Activated CD4-positive, alpha-beta T cell treated with anti-CD3 and anti-CD28 coated beads for 1 hour (primary cell): ENCODE measurements around the gene PELI3.
A peak's percentile ranks its signal among the peaks of the same experiment; 100 is the strongest.

Source experiments
- DNase-seq: peaks from one replicate; pipeline ENCODE4 v3.0.0-alpha.2; 2020

PELI3 gene

GRCh38 chr11:66476173-66476840 lies 9.6 kb downstream of the PELI3 start:
- no peak for DNase-seq

DNA sequence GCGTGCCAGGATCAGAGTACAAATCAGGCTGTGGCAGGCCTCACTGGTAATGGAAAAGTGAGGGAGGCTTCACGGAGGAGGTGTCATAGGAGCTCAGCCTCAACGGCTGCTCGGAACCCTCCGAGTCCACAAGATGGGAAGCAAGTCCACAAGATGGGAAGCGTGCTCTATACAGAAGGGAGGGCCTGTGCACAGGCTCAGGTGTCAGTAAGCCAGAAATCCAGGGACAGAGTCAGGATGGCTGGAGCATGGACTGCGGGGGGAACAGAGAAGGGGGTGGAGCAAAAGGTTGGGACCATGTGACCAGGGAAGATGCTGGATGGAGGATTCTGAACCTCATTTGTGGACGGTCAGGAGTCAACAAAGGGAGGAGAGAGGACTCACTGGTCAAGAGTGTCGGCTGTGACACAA lies 10.1 kb downstream of the PELI3 start:
- DNase-seq = no peak

- no peak for DNase-seq
Measured at GRCh38 chr11:66477263-66478201, 10.8 kb downstream of the PELI3 start.

DNA sequence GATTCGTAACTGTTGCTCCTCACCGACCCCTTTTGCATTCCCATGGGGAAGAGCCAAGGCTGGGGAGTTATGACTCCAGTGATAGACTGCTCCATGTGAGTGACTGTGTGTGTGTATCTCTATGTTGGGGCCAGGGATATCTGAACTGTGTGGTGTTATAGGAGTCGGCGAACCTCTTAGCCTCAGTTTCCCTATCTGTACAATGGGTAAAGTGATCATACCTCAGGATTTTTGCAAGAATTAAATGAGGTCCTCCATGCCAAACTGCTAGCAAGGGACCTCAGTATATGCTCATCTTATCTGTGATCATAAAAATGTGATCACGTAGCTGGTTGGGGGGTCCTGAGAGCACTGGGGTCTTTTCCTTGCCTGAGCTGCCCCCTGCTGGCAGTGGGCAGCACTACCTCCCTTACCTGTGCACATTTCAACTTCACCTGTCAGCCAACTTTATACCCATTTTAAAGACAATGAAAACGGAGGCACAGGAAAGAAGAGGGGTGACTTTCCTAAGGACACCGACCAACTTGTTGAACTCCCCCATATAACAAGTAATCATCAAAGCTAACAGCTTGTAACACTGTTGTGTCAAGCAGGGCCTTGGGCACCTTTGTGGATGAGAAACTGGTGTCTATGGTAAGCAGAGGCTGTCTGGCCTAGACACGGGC lies 12.2 kb downstream of the PELI3 start:
- no peak for DNase-seq

- DNase-seq = no peak
Measured at GRCh38 chr11:66479394-66480116, 12.8 kb downstream of the PELI3 start.

DNA sequence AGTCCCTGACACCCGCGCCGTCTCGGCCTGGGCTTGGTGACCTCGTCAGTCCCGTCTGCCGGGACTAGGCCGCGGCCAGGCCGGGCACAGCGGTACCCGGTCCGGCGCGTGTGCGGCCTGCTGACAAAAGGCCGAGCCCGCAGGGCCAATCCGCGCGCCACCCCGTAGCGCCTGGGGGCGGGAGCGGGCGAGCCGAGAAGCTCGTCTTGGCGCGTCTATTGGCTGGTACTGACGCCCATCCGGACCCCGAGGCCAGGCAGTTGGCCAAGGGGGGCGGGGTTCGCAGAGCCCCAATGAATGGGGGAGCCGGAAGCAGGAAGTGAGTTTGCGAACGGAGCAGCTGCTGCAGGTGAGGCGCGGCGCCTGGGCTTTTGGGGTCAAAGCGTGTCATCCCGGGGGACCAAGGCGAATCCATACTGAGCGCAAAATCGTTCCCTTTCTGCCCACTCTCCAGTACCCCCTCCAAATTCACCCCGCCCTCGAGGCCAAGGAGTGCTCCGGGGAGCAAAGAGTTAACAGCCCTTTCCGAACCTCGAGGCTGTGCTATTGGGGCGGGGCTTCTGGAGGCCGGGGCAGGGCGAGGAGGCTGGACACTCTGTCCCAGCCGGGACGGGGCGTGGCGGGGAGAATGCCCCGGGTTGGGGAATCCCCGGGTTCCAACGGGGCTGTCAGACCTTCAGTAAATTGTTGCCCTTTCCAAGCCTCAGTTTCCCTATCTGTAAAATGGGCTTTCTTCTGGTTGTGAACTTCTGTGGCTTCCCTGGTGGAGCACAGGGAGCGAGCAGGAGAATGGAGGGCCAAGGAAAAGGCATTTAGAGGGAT lies 13.6 kb downstream of the PELI3 start, which contains the start of gene DPP3:
Gene DPP3 (plus strand): TSS at position 318 of the 822 bp plus-strand sequence. CDS start 1,767 bp downstream, outside the sequence.
- DNase-seq = peak; percentile 89

DNA sequence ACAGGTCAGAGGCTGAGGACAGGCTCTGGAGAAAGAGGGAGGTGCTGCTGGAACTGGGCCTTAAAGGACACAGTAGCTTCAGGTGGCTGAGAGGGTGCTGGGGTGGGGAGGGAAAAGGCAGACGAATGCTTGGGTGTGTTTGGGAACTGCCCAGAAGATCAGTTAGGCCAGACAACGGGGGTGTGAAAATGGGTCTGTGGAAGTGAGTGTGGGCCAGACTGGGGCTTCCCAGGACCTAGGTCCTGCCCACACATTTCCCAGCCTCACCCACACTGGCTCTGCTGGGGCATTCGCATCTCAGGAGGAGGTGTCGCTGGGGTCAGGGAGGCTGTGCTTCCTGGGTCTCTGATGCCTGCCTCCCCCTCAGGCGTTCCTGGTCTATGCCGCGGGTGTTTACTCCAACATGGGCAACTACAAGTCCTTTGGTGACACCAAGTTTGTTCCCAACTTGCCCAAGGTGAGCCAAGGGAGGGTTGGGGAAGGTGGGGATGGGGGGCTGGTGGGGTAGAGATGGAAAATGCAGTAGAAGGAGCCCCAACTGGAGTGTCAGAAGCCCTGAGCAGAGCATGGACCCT lies 18.2 kb downstream of the PELI3 start:
- no peak for DNase-seq

- no peak for DNase-seq
Measured at GRCh38 chr11:66488957-66489356, 22.3 kb downstream of the PELI3 start.

DNA sequence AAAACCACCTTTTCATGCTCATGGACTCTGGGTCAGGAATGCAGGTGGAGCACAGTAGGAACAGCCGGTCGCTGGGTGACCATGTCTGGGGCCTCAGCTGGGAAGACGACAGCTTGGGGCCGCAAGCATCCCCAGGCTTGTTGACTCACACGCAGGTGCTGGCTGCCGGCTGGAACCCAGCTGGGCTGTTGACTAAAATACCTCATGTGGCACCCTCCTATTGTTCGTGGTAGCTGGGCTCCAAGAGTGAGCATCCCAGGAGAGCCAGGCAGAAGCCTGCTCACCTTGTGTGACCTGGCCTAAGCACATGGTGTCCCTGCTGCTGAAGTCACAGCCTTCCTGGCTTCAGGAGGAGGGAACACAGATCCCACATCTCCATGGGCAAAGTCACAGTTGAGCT lies 22.9 kb downstream of the PELI3 start:
- DNase-seq = no peak

DNA sequence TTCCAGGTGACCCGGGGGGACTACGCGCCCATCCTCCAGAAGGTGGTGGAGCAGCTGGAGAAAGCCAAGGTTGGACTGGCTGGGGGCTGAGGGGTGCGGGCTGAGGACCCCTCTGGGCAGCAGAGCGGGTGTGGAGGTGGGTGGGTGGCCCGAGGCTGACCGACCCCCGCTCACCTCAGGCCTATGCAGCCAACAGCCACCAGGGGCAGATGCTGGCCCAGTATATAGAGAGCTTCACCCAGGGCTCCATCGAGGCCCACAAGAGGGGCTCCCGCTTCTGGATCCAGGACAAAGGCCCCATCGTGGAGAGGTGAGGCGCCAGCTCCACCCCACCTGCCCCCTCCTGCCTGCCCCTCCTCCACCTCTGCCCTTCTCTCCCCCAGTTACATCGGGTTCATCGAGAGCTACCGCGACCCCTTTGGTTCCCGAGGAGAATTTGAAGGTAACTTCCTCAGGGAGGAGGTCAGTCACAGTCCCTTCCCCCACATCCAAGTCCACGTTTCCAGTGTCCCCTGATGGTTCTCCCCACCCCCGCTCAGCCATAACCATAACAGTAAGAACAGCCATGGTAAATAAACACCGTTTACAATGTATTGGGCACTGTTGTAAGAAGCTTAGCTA lies 24.7 kb downstream of the PELI3 start:
- DNase-seq = no peak

GRCh38 chr11:66492161-66492865 lies 25.6 kb downstream of the PELI3 start:
- no peak for DNase-seq

DNA sequence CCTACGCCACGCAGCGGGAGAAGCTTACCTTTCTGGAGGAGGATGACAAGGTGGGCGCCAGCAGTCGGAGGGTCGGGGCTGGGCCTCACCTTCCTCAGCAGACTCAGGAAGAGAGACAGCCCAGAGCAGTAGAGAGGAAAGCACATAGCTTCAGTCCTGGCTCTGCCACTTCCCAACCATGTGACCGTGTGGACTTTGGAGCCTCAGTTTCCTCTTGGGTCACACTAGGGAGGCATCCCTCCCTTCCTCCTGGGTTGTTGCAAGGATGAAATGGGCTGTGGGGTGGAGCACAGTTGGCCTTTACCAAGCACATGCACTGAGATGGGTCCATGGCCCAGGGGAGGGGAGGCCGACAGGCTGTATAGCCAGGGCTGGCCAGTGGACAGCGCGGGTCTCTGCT lies 26.4 kb downstream of the PELI3 start:
- DNase-seq = no peak

DNA sequence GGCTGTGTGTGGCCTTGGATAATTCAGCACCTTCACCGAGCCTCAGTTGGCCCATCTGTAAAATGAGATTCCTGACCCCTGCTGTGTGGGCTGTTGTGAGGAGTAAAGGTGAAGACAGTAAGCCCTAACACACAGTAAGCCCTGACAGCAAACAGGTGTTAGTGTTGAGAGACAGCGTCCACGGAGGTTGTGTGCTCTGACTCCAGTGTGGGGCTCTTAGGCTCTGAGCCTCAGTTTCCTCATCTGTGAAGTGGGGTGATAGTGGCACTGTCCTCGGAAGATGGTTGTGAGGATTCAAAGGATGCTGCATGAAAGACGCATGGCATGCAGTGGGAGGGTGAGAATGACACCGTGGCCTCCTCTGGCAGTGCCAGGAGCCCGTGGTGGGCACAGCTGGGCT lies 27.8 kb downstream of the PELI3 start:
- no peak for DNase-seq

- DNase-seq = no peak
Measured at GRCh38 chr11:66494935-66495334, 28.2 kb downstream of the PELI3 start.

DNA sequence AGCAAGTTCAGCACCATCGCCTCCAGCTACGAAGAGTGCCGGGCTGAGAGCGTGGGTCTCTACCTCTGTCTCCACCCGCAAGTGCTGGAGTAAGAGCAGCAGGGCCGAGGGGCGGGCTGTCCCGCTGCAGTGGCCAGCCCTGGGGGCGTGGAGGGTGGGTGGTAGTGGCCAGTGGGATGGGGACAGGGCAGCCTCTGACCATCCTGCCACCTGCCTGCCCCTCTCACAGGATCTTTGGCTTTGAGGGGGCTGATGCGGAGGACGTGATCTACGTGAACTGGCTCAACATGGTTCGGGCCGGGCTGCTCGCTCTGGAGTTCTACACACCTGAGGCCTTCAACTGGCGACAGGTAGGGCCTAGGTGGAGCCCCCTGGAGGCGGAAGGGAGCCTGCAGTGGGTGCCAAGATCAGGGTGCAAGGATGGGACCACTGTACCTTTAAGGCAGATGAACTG lies 28.7 kb downstream of the PELI3 start:
- no peak for DNase-seq

GRCh38 chr11:66497206-66497605 lies 30.5 kb downstream of the PELI3 start:
- no peak for DNase-seq

GRCh38 chr11:66498506-66498905 lies 31.8 kb downstream of the PELI3 start:
- no peak for DNase-seq

DNA sequence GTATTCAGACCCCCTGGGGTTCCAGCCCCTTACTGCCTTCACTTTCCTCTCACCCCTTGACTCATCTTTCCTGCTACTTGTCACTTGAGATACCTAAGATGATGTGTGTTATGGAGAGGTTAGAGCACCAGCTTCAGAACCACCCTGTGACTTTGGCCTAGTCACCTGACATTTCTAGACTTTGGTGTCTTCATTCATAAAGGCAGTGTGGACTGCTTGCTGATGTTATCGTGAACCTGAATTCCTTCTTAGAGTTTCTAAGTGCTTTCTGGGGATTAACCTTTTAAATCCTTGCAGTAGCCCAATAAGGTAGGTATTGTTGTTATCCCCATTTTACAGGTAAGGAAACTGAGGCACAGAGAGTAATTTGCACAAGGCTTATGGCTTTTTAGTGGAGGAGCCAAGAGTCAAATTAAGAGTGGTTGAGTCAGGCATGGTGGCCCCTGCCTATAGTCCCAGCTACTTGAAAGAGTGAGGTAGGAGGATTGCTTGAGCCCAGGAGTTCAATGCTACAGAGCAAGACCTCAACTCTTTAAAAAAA lies 38.6 kb downstream of the PELI3 start:
- DNase-seq = no peak

- no peak for DNase-seq
Measured at GRCh38 chr11:66509131-66509561, 42.4 kb downstream of the PELI3 start.
